GM11168 (cell line): ENCODE results near the gene TMEM183A.
"Not testable (repeated sequence)": the region's sequence is repeated elsewhere in the genome, so short reads cannot be mapped to it uniquely, and the experiment has no call there.

Source experiments
- in situ Hi-C: fragments of 300-500 bp; cut with MboI; formaldehyde crosslinking; loops from one replicate; pipeline ENCODE4 v1.12.0; 2022; ENCODE audit warnings: low sequenced_read_pairs; ENCODE audit not compliant: unreplicated experiment

TMEM183A gene

GRCh38 chr1:202986120-202986519, 21.1 kb upstream of the TMEM183A start:
- in situ Hi-C loops: not testable (repeated sequence)

- in situ Hi-C loops: no loop called here
Observed at GRCh38 chr1:202987255-202987654, 19.9 kb upstream of the TMEM183A start.

- in situ Hi-C loops: no loop called here
Observed at GRCh38 chr1:202987922-202988583, 19.1 kb upstream of the TMEM183A start.

GRCh38 chr1:202989879-202990278, 17.3 kb upstream of the TMEM183A start:
- in situ Hi-C loops: no loop called here

- in situ Hi-C loops: no loop called here
Observed at GRCh38 chr1:202991112-202991511, 16.1 kb upstream of the TMEM183A start.

GRCh38 chr1:202994756-202995155, 12.4 kb upstream of the TMEM183A start:
- in situ Hi-C loops: no loop called here

- in situ Hi-C loops: no loop called here
Observed at GRCh38 chr1:202998836-202999750, 8.1 kb upstream of the TMEM183A start.

- in situ Hi-C loops: no loop called here
Observed at GRCh38 chr1:203000217-203000944, 6.8 kb upstream of the TMEM183A start.

GRCh38 chr1:203001986-203002385, 5.2 kb upstream of the TMEM183A start:
- in situ Hi-C loops: no loop called here

- in situ Hi-C loops: no loop called here
Observed at GRCh38 chr1:203002951-203003350, 4.2 kb upstream of the TMEM183A start.

- in situ Hi-C loops: not testable (repeated sequence)
Observed at GRCh38 chr1:203005395-203006142, 1.6 kb upstream of the TMEM183A start.

GRCh38 chr1:203009185-203009584, 2.0 kb downstream of the TMEM183A start:
- in situ Hi-C loops: no loop called here

GRCh38 chr1:203011582-203011981, 4.4 kb downstream of the TMEM183A start:
- in situ Hi-C loops: no loop called here

- in situ Hi-C loops: no loop called here
Observed at GRCh38 chr1:203017061-203017460, 9.9 kb downstream of the TMEM183A start.

GRCh38 chr1:203017692-203018091, 10.5 kb downstream of the TMEM183A start:
- in situ Hi-C loops: no loop called here

GRCh38 chr1:203022855-203023254, 15.7 kb downstream of the TMEM183A start:
- in situ Hi-C loops: not testable (repeated sequence)

- in situ Hi-C loops: no loop called here
Observed at GRCh38 chr1:203025686-203026030, 18.5 kb downstream of the TMEM183A start.

GRCh38 chr1:203026031-203026665, 19.0 kb downstream of the TMEM183A start, which contains the start of gene PPFIA4:
Gene PPFIA4 (plus strand): TSS chr1:203026491. CDS start chr1:203039009, 12,518 bp downstream.
- in situ Hi-C loops: no loop called here
